B cell (primary cell): ENCODE measurements around the gene ADARB2. TPM values are rescaled to one million over a fixed set of nuclear protein-coding genes. Genes with fewer than 3 reads are reported as not detected.

ENCODE experiments used
- ATAC-seq: fragments of 200-7000 bp; cut with Tn5 transposase; one replicate; pipeline ENCODE4 v1.10.0; 2021; ENCODE audit warnings: low read depth, mild to moderate bottlenecking, moderate number of reproducible peaks, moderate library complexity
- CTCF ChIA-PET: fragments of 350-600 bp; sonication (Branson Sonifier 250); formaldehyde crosslinking; loops from one replicate; lab custom pipeline; 2021; ENCODE audit warnings: antibody characterized with exemption, inconsistent platforms; lab: Charles Lee
- POLR2A ChIA-PET: fragments of 350-600 bp; sonication (Branson Sonifier 250); formaldehyde crosslinking; loops from one replicate; lab custom pipeline; 2021; ENCODE audit warnings: antibody characterized with exemption; lab: Charles Lee
- DNase-seq: peaks from one replicate; pipeline ENCODE4 v3.0.0; 2013
- H2AFZ ChIP-seq: 2 replicates; pipeline ENCODE4 v1.6.1; 2012; ENCODE audit warnings: mild to moderate bottlenecking, low read depth, low read length; ENCODE audit not compliant: insufficient read depth, poor library complexity, severe bottlenecking
- H3K27ac ChIP-seq, 2 donors: 1 replicate in 1 of 2; 2 replicates in 1 of 2; pipeline ENCODE4 v1.5.1; 2012 to 2013; ENCODE audit warnings: low read length in 2 of 2, mild to moderate bottlenecking in 2 of 2, moderate library complexity in 1 of 2
- H3K27me3 ChIP-seq, 4 experiments: fragments of 200-600 bp in 1 of 4; sonication (generic) in 1 of 4; replicated peaks in 1 of 4; 1 replicate in 2 of 4; 2 replicates in 2 of 4; pipeline versions ENCODE4 v1.6.1 to v1.7.0; 2013 to 2016; ENCODE audit warnings: low read length in 3 of 4, mild to moderate bottlenecking in 2 of 4, mixed read lengths in 1 of 4, moderate library complexity in 1 of 4; ENCODE audit not compliant: insufficient read depth in 4 of 4, control insufficient read depth in 3 of 4; ENCODE audit errors: control extremely low read depth in 1 of 4
- H3K36me3 ChIP-seq, 2 experiments: replicated peaks in 1 of 2; 1 replicate in 1 of 2; 2 replicates in 1 of 2; pipeline versions ENCODE4 v1.6.1 to v1.7.1; 2013; ENCODE audit warnings: low read length in 1 of 2; ENCODE audit not compliant: insufficient read depth in 2 of 2, control insufficient read depth in 1 of 2; ENCODE audit errors: control extremely low read depth in 1 of 2, extremely low read depth in 1 of 2
- H3K4me1 ChIP-seq, 2 donors: fragments of 200-600 bp in 1 of 2; sonication (generic) in 1 of 2; 1 replicate in 1 of 2; 2 replicates in 1 of 2; pipeline versions ENCODE4 v1.5.1 to v1.6.1; 2013 to 2017; ENCODE audit warnings: low read length in 2 of 2; ENCODE audit not compliant: control insufficient read depth in 2 of 2, insufficient read depth in 2 of 2
- H3K4me2 ChIP-seq: replicated peaks from 2 replicates; pipeline ENCODE3; 2012; ENCODE audit warnings: mild to moderate bottlenecking, low read depth, low read length; ENCODE audit not compliant: poor library complexity, severe bottlenecking
- H3K4me3 ChIP-seq, 5 experiments: fragments of 200-600 bp in 1 of 5; sonication (generic) in 1 of 5; 1 replicate in 3 of 5; 2 replicates in 2 of 5; pipeline versions ENCODE4 v1.5.1 to v1.7.0; 2011 to 2016; ENCODE audit warnings: low read length in 4 of 5, mild to moderate bottlenecking in 4 of 5, low read depth in 2 of 5, control low read depth in 1 of 5, moderate library complexity in 1 of 5; ENCODE audit not compliant: insufficient read depth in 1 of 5; ENCODE audit errors: control extremely low read depth in 1 of 5, extremely low read depth in 1 of 5
- H3K79me2 ChIP-seq: fragments of 200-600 bp; sonication (generic); one replicate; pipeline ENCODE4 v1.6.0; 2016; ENCODE audit warnings: low read length; ENCODE audit not compliant: control insufficient read depth, insufficient read depth
- H3K9ac ChIP-seq: fragments of 200-600 bp; sonication (generic); 2 replicates; pipeline ENCODE4 v1.6.1; 2017; ENCODE audit warnings: mild to moderate bottlenecking, low read length, moderate library complexity
- H3K9me3 ChIP-seq, 3 donors: one replicate each; pipeline versions ENCODE4 v1.6.1 to v1.7.1; 2013; ENCODE audit warnings: low read length in 2 of 3; ENCODE audit not compliant: control insufficient read depth in 2 of 3, insufficient read depth in 1 of 3; ENCODE audit errors: control extremely low read depth in 1 of 3
- H4K20me1 ChIP-seq: 2 replicates; pipeline ENCODE4 v1.6.0; 2012; ENCODE audit warnings: mild to moderate bottlenecking, low read length; ENCODE audit not compliant: insufficient read depth, control insufficient read depth, poor library complexity, severe bottlenecking
- H3K27ac Mint-ChIP-seq: one replicate; pipeline ENCODE4 v1.8.0; 2021; ENCODE audit warnings: mixed read lengths
- H3K27me3 Mint-ChIP-seq: one replicate; pipeline ENCODE4 v1.8.0; 2021; ENCODE audit warnings: mixed read lengths
- H3K4me1 Mint-ChIP-seq: one replicate; pipeline ENCODE4 v1.8.0; 2021; ENCODE audit warnings: mixed read lengths
- H3K4me3 Mint-ChIP-seq: one replicate; pipeline ENCODE4 v1.8.0; 2021; ENCODE audit warnings: mixed read lengths
- H3K9me3 Mint-ChIP-seq: one replicate; pipeline ENCODE4 v1.8.0; 2022; ENCODE audit warnings: mixed read lengths; ENCODE audit not compliant: insufficient read depth
- CTCF ChIP-seq: fragments of 200-600 bp; IDR thresholded peaks from one replicate; pipeline ENCODE4 v1.8.0; 2022; ENCODE audit warnings: antibody characterized with exemption, mild to moderate bottlenecking
- EZH2 ChIP-seq: IDR thresholded peaks from 2 replicates; pipeline ENCODE4 v1.6.1; 2012; ENCODE audit warnings: borderline replicate concordance, low read depth, mild to moderate bottlenecking, moderate library complexity, low read length; ENCODE audit not compliant: insufficient read depth, poor library complexity, severe bottlenecking
- WGBS: methylation state at CpG from one replicate; pipeline ENCODE4 v1.1.5; 2013; ENCODE audit warnings: missing lambda C conversion rate; ENCODE audit not compliant: insufficient coverage; 5-methylcytosine and 5-hydroxymethylcytosine counted together
- intact Hi-C: fragments of 100-400 bp; cut with micrococcal nuclease; formaldehyde crosslinking; loops from one replicate; pipeline ENCODE4 v1.10.0; 2022
- polyA plus RNA-seq: library from polyadenylated mRNA; depleted of rRNA; stranded (reverse); fragments of >200 nt; gene quantifications from 2 replicates; pipeline ENCODE4 v1.2.3, GENCODE V29; 2012
- total RNA-seq, 2 donors: library from RNA; stranded (reverse); fragments of 120-200 nt in 1 of 2; gene quantifications; 1 replicate in 1 of 2; 2 replicates in 1 of 2; pipeline versions ENCODE4 v1.2.3 to v1.2.4, GENCODE V29; 2013 to 2022

ADARB2 gene
- total and polyA plus RNA-seq, 2 donors (not counting 1 experiment from before 2014, with no cell fraction given), result 0.13 to 0.96 TPM

GRCh38 chr10:1364151-1364910, 373.0 kb downstream of the ADARB2 start:
- Histone ChIP-seq H3K36me3 (no peaks in the 10 kb centered on the region), H3K27ac (no peak overlapping the region), H3K4me2 (no peak overlapping the region), H2AFZ (no peak overlapping the region), H4K20me1 (no peaks in the 10 kb centered on the region), H3K79me2 (no peaks in the 10 kb centered on the region), H3K4me1 (peaks cover 7 to 12% of the 10 kb centered on the region in 2 donors), H3K9ac (no peak overlapping the region), H3K27me3 (peaks cover 0 to 31% (median 1%) of the 10 kb centered on the region in 4 experiments), H3K9me3 (peaks cover 0 to 16% (median 0%) of the 10 kb centered on the region in 3 donors), H3K4me3 (no peak overlapping the region)
- WGBS, result 87% methylated on average over 13 of the region's 16 CpGs
- Mint-ChIP-seq H3K9me3 (no peaks in the 10 kb centered on the region), H3K27me3 (peaks cover 38% of the 10 kb centered on the region), H3K4me3 (no peak overlapping the region), H3K27ac (no peak overlapping the region), H3K4me1 (peaks cover 12% of the 10 kb centered on the region)
- intact Hi-C loops, result no loop called here
- TF ChIP-seq CTCF (no peak), EZH2 (no peak)
- CTCF ChIA-PET, result no interaction called here
- ATAC-seq, result no peak
- POLR2A ChIA-PET, result no interaction called here
- DNase-seq, result no peak

- no peaks in the 10 kb centered on the region for H3K36me3 ChIP-seq
- DNase-seq (no peak), ATAC-seq (no peak)
- Mint-ChIP-seq H3K4me1 (peaks cover 18% of the 10 kb centered on the region), H3K4me3 (no peak overlapping the region), H3K9me3 (no peaks in the 10 kb centered on the region), H3K27me3 (peaks cover 35% of the 10 kb centered on the region), H3K27ac (no peak overlapping the region)
- CTCF ChIA-PET, result no interaction called here
- H3K4me1 ChIP-seq, result peaks cover 14 to 19% of the 10 kb centered on the region in 2 donors
- 46% methylated on average over 63 of the region's 63 CpGs for WGBS
- H3K27me3 ChIP-seq, result peaks cover 0 to 28% (median 1%) of the 10 kb centered on the region in 4 experiments
- POLR2A ChIA-PET, result no interaction called here
- H3K4me2 ChIP-seq, result no peak overlapping the region
- no peaks in the 10 kb centered on the region for H4K20me1 ChIP-seq
- no peaks in the 10 kb centered on the region for H3K79me2 ChIP-seq
- H3K9me3 ChIP-seq, result peaks cover 0 to 16% (median 0%) of the 10 kb centered on the region in 3 donors
- H3K4me3 ChIP-seq, result no peak overlapping the region
- TF ChIP-seq CTCF (no peak), EZH2 (no peak)
- intact Hi-C loops, result no loop called here
- no peak overlapping the region for H3K27ac ChIP-seq
- H3K9ac ChIP-seq, result no peak overlapping the region
- no peak overlapping the region for H2AFZ ChIP-seq
Measured at GRCh38 chr10:1363446-1364121, 373.7 kb downstream of the ADARB2 start.
